Embryonic facial prominence (tissue), 1 donor: ENCODE results near the gene TOP2A.

Source experiments
- DNase-seq: peaks from one replicate; pipeline ENCODE4 v3.0.0-alpha.2; 2016; ENCODE audit errors: extremely low spot score

The TOP2A gene, protein sequence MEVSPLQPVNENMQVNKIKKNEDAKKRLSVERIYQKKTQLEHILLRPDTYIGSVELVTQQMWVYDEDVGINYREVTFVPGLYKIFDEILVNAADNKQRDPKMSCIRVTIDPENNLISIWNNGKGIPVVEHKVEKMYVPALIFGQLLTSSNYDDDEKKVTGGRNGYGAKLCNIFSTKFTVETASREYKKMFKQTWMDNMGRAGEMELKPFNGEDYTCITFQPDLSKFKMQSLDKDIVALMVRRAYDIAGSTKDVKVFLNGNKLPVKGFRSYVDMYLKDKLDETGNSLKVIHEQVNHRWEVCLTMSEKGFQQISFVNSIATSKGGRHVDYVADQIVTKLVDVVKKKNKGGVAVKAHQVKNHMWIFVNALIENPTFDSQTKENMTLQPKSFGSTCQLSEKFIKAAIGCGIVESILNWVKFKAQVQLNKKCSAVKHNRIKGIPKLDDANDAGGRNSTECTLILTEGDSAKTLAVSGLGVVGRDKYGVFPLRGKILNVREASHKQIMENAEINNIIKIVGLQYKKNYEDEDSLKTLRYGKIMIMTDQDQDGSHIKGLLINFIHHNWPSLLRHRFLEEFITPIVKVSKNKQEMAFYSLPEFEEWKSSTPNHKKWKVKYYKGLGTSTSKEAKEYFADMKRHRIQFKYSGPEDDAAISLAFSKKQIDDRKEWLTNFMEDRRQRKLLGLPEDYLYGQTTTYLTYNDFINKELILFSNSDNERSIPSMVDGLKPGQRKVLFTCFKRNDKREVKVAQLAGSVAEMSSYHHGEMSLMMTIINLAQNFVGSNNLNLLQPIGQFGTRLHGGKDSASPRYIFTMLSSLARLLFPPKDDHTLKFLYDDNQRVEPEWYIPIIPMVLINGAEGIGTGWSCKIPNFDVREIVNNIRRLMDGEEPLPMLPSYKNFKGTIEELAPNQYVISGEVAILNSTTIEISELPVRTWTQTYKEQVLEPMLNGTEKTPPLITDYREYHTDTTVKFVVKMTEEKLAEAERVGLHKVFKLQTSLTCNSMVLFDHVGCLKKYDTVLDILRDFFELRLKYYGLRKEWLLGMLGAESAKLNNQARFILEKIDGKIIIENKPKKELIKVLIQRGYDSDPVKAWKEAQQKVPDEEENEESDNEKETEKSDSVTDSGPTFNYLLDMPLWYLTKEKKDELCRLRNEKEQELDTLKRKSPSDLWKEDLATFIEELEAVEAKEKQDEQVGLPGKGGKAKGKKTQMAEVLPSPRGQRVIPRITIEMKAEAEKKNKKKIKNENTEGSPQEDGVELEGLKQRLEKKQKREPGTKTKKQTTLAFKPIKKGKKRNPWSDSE (N-terminal part only)

DNA sequence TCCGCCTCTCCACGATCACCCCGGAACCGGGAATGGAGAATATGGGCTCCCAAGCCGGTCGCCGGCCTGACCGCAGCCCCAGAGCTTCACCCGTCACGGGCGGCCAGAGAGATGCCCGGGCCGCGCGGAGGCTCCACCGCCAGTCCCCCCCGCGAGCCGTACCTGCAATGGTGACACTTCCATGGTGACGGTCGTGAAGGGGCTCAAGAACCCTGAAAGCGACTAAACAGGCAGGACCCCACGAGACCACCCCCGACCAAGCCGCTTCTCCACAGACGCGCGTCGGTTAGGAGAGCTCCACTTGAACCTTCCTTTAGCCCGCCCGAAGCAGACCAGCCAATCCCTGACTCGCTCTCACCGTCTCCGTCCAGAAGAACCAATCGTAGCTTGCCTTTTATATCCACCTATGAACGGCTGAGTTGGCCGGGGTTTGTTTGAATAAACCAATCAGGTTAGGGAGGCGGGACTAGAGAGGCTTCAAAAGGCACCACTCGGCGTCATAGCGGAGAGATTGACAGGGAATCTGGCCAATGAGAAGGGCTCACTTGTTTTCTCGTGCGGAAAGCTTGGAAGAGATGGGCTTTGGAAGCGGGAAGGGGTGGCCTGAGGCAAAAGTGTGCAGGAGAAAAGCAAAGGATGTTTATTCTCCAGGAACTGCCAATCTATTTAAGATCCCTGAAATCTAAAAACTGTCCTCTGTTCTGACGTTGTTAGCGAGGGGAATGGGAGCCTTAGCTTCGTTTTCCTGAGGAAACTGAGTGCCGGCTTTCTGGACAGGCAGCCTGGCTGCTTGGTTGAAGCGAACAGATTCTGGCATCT lies at the start of gene TOP2A:
Gene TOP2A (minus strand): TSS at position 288 of the 819 bp plus-strand sequence. CDS start 105 bp downstream, at position 183.
- DNase-seq = peak; percentile 100

- no peak for DNase-seq
Measured at GRCh38 chr17:40467281-40467867, 49.7 kb upstream of the TOP2A start.

- no peak for DNase-seq
Measured at GRCh38 chr17:40466298-40466971, 48.7 kb upstream of the TOP2A start.

GRCh38 chr17:40464392-40464855 lies 46.7 kb upstream of the TOP2A start:
- no peak for DNase-seq

DNA sequence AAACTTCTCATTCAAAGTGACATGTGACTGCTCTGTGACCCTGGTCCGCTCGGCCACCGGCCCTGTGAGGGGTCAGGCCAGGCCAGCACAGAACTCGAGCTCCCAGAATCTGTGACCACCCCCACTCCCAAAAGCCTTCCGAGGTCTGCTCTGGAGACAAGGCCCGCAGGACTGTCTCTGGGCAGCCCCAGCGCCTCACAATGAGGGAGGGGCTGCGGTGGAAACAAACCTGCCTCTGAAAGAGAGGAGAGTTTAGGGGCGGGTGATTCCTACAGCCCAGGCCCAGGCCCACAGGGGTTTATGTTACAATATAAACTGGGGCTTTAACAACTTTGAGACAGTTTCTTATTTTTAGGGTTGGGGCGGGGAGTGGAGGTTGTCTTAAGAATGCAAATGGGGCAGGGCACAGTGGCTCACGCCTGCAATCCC lies 45.4 kb upstream of the TOP2A start:
- DNase-seq = no peak

DNA sequence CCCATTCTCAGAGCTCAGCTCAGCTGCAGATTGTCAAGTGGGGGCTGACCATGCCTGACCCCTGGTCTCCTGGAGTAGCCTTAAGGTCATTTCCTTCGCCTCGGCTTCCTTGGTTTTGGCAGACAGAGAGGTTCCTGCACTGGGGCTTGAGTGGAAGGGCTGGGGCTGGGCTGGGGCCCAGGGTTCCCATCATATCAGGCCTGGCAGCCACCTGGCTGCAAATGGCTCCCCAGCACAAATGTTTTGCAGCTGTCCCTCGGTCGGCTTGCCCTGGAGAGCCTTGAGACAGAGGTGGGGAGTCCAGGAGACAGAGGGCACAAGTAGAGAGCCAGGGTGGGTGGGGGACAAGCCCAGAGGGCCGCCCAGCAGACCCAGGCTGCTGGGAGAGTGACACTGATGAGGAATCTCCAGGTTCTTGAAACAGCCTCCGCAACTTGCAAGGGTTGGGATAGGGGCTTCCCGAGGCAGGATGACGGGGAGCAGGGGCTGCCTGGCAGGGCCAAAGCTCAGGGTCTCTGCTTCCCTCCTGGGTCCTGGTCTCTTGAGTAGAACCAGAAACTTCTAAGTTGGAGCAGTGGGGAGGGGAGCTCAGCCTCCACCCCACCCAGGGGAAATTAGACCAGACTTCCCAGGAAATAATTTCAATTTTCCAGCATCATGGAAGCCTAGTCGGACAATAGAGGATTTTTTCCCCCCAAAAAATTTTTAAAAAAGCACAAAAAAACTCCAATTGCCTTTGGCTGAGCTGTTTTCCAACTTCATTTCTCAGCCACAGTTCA lies 44.8 kb upstream of the TOP2A start:
- DNase-seq = no peak

GRCh38 chr17:40461732-40462342 lies 44.1 kb upstream of the TOP2A start:
- no peak for DNase-seq

DNA sequence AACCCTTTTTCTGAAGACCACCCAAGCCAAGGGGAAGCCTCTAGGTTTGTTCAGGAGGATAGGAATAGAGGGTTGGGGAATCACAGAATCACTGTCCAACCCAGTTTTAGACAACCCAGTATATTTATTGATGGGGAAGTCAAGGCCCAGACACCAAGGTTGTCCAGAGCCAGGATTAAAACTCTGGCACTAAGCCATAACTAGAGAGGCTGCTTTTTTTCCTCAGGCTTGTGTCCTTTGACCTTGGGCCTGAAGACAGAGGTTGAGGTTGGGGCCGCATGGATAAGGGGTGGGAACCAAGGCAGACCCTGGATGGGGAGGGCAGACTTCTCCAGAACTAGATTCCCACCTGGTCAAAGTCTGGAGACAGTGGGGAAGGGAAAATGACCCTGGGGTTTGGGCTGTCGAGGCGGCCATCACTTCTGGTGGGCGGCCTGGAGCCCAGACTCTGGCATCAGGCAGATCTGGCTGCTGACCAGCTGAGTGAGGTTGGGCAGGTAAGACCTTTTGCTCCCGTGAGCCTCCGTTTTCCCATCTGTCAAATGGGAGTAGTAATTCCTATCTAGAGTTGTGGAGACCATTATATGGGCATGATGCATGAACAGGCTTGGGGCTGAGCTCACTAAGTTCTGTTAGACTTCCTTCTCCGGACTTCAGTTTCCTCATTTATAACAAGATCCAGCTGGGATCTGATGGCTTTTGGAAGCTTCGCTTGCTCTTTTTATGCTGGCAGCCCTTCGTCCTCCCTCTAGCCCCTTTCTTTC lies 43.5 kb upstream of the TOP2A start:
- no peak for DNase-seq

- DNase-seq = no peak
Measured at GRCh38 chr17:40460604-40460967, 42.9 kb upstream of the TOP2A start.

DNA sequence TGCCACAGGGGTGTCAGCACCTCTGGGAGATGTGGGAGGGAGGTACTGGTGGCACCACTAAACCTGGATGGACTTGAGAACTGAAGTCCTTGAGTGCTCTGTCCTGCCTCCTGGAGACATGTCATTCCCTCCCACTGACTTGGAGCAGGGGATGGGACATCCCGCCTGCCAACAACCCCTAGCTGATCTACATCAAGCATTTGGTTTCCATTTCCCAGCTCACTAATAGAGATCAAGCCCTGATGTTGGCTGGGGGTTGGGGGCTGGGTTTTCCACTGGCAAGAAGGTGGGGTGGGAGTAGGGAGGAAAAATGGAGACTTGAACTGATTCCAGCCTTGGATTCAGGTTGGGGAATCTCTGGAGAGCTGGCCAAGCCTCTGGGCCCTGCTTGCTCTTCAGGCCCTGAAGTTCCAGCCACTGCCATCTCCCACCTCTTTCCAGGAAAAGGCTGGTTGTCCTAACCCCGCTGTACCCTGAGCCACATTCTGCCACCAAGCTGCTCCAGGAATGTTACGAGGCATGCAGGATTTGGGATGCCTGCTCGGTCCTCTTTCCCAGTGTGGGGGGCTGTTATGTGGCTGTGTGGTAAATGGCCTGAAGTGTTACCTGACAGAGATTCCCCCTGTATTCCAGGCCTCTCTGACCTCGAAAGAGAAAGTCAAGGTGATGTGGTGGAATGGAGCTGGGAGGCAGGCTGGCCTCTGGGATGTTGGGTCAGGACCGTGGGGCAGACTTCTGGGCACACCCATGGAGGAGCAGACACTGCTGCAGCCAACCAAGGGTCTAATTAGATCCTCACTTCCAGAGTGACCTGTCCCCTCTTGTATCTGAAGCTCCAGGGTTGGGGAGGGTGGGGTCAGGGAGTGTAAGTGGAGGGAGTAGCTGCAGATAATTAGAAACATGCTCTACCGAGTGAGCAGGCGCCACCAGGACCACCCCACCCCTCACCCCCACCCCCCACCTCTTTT lies 42.2 kb upstream of the TOP2A start:
- no peak for DNase-seq

DNA sequence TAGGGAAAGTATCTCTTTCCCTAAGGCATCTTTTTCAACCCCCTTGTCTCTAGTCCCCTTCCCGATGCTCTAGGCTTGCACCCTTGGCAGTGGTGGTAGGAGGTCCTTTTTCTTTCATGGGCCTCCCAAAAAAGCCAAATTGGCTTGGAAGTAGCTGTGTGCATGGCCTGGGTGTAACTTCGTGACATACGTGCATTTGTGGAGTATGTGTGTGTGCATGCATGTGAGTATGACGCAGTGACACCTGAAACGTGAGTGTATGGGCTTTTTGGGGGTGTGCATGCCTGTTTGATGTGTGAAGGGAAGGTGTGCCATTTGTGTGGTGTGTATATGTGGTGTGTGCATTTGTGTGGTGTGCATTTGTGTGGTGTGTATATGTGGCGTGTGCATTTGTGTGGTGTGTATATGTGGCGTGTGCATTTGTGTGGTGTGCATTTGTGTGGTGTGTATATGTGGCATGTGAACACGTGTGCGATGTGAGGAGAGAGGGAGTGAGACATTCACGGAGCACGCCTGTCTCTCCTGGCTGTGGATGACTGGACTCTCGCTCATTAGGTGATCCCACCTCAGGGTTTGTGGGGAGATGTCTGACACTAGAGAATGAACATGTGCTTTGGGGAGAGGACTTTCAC lies 41.3 kb upstream of the TOP2A start:
- DNase-seq = no peak

DNA sequence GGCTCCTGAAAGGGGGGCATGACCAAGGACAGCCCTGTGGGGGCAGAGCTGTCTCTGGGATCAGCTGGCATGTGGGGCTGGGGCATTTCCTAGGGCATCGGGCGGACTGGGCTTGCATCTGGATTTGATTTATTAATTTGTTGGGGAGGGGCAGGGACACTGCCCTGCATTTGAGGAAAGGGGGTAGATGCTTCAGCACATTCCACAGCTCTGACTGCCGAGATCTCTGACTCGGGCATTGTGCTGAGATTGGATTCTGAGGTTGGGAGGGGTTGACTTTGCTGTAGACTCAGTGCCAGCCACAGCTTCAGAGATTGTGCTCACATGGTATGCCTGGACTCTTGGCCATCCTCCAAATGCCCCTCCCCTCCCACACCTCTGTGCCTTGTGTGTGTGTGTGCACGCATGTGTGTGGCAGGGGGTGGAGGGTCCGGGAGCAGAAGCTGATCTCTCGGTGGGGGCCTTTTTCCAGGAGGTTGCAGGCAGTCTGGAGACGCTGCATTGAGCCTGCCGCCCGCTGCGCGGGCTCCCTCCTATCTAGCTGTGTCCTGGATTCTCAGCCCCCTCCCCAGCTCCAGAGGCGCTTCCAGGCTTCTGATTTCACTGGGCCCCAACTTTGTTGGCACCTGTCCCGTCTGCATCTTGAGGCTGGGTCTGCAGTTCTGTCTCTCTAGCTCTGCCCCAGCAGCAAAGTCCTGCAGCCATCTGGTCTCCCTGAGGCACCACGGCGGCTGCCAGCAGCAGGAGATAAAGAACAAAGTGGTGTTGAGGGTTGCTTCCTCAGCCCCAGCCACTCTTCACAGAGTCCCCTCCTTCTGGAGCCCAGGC lies 40.5 kb upstream of the TOP2A start:
- no peak for DNase-seq

- no peak for DNase-seq
Measured at GRCh38 chr17:40457369-40457768, 39.7 kb upstream of the TOP2A start.

- DNase-seq = no peak
Measured at GRCh38 chr17:40456396-40456951, 38.8 kb upstream of the TOP2A start.

DNA sequence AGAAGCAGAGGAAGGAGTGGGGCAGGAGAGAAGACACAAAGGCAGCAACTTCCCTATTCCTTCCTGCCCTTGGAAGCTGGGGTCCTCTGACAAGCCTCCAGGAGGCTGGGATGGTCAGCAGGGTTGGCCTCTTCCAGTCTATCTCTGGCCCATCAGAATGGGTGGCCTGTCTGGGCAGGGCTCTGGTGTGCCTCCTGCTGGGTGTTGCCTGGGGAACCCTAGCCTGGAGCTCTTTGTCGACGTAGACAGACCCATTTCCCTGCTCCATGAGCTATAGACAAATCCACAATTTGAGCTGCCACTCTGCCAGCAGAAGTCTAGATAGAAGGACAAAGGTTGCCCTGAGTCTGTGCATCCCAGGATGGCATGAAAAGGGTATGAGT lies 36.9 kb upstream of the TOP2A start:
- DNase-seq = no peak
